ENCODE measurements around the gene FNBP1.

DNA sequence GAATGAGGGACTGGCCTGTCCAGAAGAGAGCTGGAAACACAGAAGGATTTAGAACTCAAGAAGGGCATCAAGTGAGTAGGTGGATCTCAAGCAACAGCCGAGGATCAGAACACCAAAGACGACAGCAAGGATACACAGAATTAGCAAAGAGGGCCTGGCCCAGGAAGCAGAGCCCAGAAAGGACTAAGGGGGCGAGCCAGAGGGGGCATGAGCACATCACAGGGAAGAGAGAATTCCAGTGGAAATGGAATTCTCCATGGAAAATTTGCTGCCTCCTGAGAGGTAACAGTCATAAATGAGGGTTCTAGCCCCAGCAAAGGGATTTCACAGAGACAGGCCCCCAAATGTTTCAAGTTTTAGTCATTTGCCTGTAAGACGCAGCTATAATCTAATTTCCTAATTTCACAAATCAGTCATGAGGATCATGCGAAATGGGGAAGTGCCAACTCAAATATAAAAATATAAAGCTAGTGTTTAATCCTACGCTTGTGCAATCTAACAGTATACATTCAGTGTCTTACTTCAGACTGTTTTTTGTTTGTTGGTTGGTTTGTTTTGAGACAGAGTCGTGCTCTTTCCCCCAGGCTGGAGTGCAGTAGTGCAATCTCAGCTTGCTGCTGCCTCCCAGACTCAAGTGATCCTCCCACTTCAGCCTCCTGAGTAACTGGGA lies 46.7 kb downstream of the FNBP1 start:
- TF ChIP-seq, protein P1, sequence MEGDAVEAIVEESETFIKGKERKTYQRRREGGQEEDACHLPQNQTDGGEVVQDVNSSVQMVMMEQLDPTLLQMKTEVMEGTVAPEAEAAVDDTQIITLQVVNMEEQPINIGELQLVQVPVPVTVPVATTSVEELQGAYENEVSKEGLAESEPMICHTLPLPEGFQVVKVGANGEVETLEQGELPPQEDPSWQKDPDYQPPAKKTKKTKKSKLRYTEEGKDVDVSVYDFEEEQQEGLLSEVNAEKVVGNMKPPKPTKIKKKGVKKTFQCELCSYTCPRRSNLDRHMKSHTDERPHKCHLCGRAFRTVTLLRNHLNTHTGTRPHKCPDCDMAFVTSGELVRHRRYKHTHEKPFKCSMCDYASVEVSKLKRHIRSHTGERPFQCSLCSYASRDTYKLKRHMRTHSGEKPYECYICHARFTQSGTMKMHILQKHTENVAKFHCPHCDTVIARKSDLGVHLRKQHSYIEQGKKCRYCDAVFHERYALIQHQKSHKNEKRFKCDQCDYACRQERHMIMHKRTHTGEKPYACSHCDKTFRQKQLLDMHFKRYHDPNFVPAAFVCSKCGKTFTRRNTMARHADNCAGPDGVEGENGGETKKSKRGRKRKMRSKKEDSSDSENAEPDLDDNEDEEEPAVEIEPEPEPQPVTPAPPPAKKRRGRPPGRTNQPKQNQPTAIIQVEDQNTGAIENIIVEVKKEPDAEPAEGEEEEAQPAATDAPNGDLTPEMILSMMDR (IDR thresholded peaks at IDR 0.05): no peak
- TF ChIP-seq POLR2A (IDR thresholded peaks at IDR 0.05) (no peak), POLR2AphosphoS5 (IDR thresholded peaks at IDR 0.05) (no peak)
